GM18526 (cell line): ENCODE results near the gene ABCC9.

Experiments
- POLR2A ChIP-seq: IDR thresholded peaks from 3 replicates; pipeline ENCODE4 v1.6.1; 2011; ENCODE audit not compliant: insufficient read length; ENCODE audit errors: extremely low read depth

Gene ABCC9

GRCh38 chr12:21774358-21775132 lies 166.7 kb downstream of the ABCC9 start, which contains the start of gene KCNJ8:
KCNJ8 (minus strand) TSS chr12:21774706; CDS start chr12:21773616, 1,090 bp downstream.
- TF ChIP-seq POLR2A = no peak

GRCh38 chr12:21773806-21774205 lies 167.4 kb downstream of the ABCC9 start:
- TF ChIP-seq POLR2A = no peak

GRCh38 chr12:21773263-21773741 lies 167.9 kb downstream of the ABCC9 start:
- no peak for TF ChIP-seq POLR2A

- TF ChIP-seq POLR2A = no peak
Measured at GRCh38 chr12:21771311-21771710, 169.9 kb downstream of the ABCC9 start.

- TF ChIP-seq POLR2A = no peak
Measured at GRCh38 chr12:21769307-21769706, 171.9 kb downstream of the ABCC9 start.

- no peak for TF ChIP-seq POLR2A
Measured at GRCh38 chr12:21766403-21766802, 174.8 kb downstream of the ABCC9 start.

- TF ChIP-seq POLR2A = no peak
Measured at GRCh38 chr12:21764950-21765349, 176.3 kb downstream of the ABCC9 start.

- no peak for TF ChIP-seq POLR2A
Measured at GRCh38 chr12:21764065-21764464, 177.2 kb downstream of the ABCC9 start.

- no peak for TF ChIP-seq POLR2A
Measured at GRCh38 chr12:21763531-21763930, 177.7 kb downstream of the ABCC9 start.

- no peak for TF ChIP-seq POLR2A
Measured at GRCh38 chr12:21759737-21760136, 181.5 kb downstream of the ABCC9 start.

GRCh38 chr12:21757735-21758134 lies 183.5 kb downstream of the ABCC9 start:
- TF ChIP-seq POLR2A = no peak

GRCh38 chr12:21756699-21757098 lies 184.5 kb downstream of the ABCC9 start:
- TF ChIP-seq POLR2A = no peak

- no peak for TF ChIP-seq POLR2A
Measured at GRCh38 chr12:21751517-21751916, 189.7 kb downstream of the ABCC9 start.
